Liver (tissue), 9 donors: ENCODE measurements around the gene WDR27. TPM values are rescaled to one million over a fixed set of nuclear protein-coding genes. Genes with fewer than 3 reads are reported as not detected.

Experiments used
- DNase-seq: peaks from one replicate; pipeline ENCODE4 v3.0.0-alpha.2; 2017; ENCODE audit warnings: low spot score
- H3K27ac ChIP-seq, 2 donors: one replicate each; pipeline ENCODE4 v1.7.0; 2013; ENCODE audit warnings: inconsistent platforms in 2 of 2, low read length in 2 of 2, control low read depth in 1 of 2, low read depth in 1 of 2, mild to moderate bottlenecking in 1 of 2
- H3K27me3 ChIP-seq, 4 donors: one replicate each; pipeline versions ENCODE4 v1.6.1 to v1.7.0; 2013; ENCODE audit warnings: low read length in 3 of 4, inconsistent platforms in 1 of 4, mild to moderate bottlenecking in 1 of 4, moderate library complexity in 1 of 4; ENCODE audit not compliant: control insufficient read depth in 4 of 4, insufficient read depth in 4 of 4
- H3K36me3 ChIP-seq, 4 donors: one replicate each; pipeline versions ENCODE4 v1.6.1 to v1.7.0; 2013; ENCODE audit warnings: low read length in 3 of 4, mild to moderate bottlenecking in 3 of 4, low read depth in 1 of 4, moderate library complexity in 1 of 4; ENCODE audit not compliant: control insufficient read depth in 4 of 4, insufficient read depth in 3 of 4
- H3K4me1 ChIP-seq, 4 donors: one replicate each; pipeline versions ENCODE4 v1.6.1 to v1.7.0; 2013; ENCODE audit warnings: low read length in 3 of 4, mild to moderate bottlenecking in 3 of 4, moderate library complexity in 1 of 4; ENCODE audit not compliant: control insufficient read depth in 4 of 4, insufficient read depth in 4 of 4
- H3K4me3 ChIP-seq, 3 donors: one replicate each; pipeline versions ENCODE4 v1.6.1 to v1.7.0; 2013; ENCODE audit warnings: low read length in 3 of 3, control low read depth in 1 of 3, low read depth in 1 of 3, mild to moderate bottlenecking in 1 of 3
- H3K9ac ChIP-seq, 2 donors: one replicate each; pipeline ENCODE4 v1.7.0; 2013; ENCODE audit warnings: low read length in 2 of 2, mild to moderate bottlenecking in 2 of 2, moderate library complexity in 2 of 2, control low read depth in 1 of 2, low read depth in 1 of 2
- H3K9me3 ChIP-seq, 4 donors: one replicate each; pipeline versions ENCODE4 v1.6.1 to v1.7.0; 2013; ENCODE audit warnings: low read length in 3 of 4; ENCODE audit not compliant: control insufficient read depth in 4 of 4
- EGR1 ChIP-seq, 2 donors: IDR thresholded peaks; 2 replicates each; pipeline ENCODE4 v1.6.1; 2016 to 2018; ENCODE audit warnings: antibody characterized with exemption in 2 of 2, low read depth in 2 of 2
- FOXA1 ChIP-seq: IDR thresholded peaks from 2 replicates; pipeline ENCODE4 v1.6.1; 2016; ENCODE audit warnings: antibody characterized with exemption
- FOXA2 ChIP-seq: IDR thresholded peaks from 2 replicates; pipeline ENCODE4 v1.6.1; 2016; ENCODE audit warnings: antibody characterized with exemption
- GABPA ChIP-seq, 2 donors: IDR thresholded peaks in 1 of 2; conservative IDR thresholded peaks in 1 of 2; 2 replicates each; pipeline ENCODE4 v1.6.1; 2016; ENCODE audit warnings: antibody characterized with exemption in 2 of 2, mild to moderate bottlenecking in 1 of 2, moderate library complexity in 1 of 2
- HNF4A ChIP-seq, 2 donors: conservative IDR thresholded peaks; 2 replicates each; pipeline ENCODE4 v1.6.1; 2016; ENCODE audit warnings: antibody characterized with exemption in 2 of 2, mild to moderate bottlenecking in 2 of 2
- HNF4G ChIP-seq: IDR thresholded peaks from 2 replicates; pipeline ENCODE4 v1.6.1; 2016; ENCODE audit warnings: antibody characterized with exemption
- JUND ChIP-seq, 2 donors: IDR thresholded peaks; 2 replicates each; pipeline ENCODE4 v1.6.1; 2016; ENCODE audit warnings: antibody characterized with exemption in 2 of 2
- NR2F2 ChIP-seq: IDR thresholded peaks from 2 replicates; pipeline ENCODE4 v1.6.1; 2016; ENCODE audit warnings: antibody characterized with exemption
- RAD21 ChIP-seq, 2 donors: IDR thresholded peaks; 2 replicates each; pipeline ENCODE4 v1.6.1; 2016; ENCODE audit warnings: antibody characterized with exemption in 2 of 2, mild to moderate bottlenecking in 2 of 2
- RXRA ChIP-seq, 2 donors: IDR thresholded peaks; 2 replicates each; pipeline ENCODE4 v1.6.1; 2017 to 2018; ENCODE audit warnings: antibody characterized with exemption in 2 of 2, mild to moderate bottlenecking in 1 of 2
- SP1 ChIP-seq: IDR thresholded peaks from 2 replicates; pipeline ENCODE4 v1.6.1; 2018; ENCODE audit warnings: antibody characterized with exemption, mild to moderate bottlenecking
- TAF1 ChIP-seq: conservative IDR thresholded peaks from 2 replicates; pipeline ENCODE4 v1.6.1; 2016; ENCODE audit warnings: antibody characterized with exemption, mild to moderate bottlenecking
- WGBS: extraction: QIAGEN DNeasy Blood & Tissue Kit; methylation state at CpG from one replicate; pipeline ENCODE4 v1.1.7; 2013; 5-methylcytosine and 5-hydroxymethylcytosine counted together
- polyA plus RNA-seq, 2 donors: library from polyadenylated mRNA; stranded (reverse) in 1 of 2; unstranded in 1 of 2; fragments of 200-250 nt in 1 of 2; fragments of >200 nt in 1 of 2; fragmentation: Nextera tagmentation in 1 of 2; extraction: Ambion mirVana in 1 of 2; gene quantifications; one replicate each; pipeline versions ENCODE4 v1.2.1 to v1.2.3, GENCODE V29; 2013 to 2015
- total RNA-seq, 2 donors: library from RNA; depleted of rRNA; stranded (reverse); fragments of >200 nt; gene quantifications; one replicate each; pipeline ENCODE4 v1.2.3, GENCODE V29; 2014
- TF ChIP-seq, protein P1 (sequence below): IDR thresholded peaks from 2 replicates; pipeline ENCODE4 v1.6.1; 2016; ENCODE audit warnings: antibody characterized with exemption, mild to moderate bottlenecking
- TF ChIP-seq, protein P2 (sequence below): fragments of 150-350 bp; IDR thresholded peaks from 2 replicates; pipeline ENCODE4 v1.5.1; 2017; ENCODE audit warnings: improper control_type of control experiment, low read depth, low read length; ENCODE audit not compliant: missing input control
- TF ChIP-seq, protein P3 (sequence below): IDR thresholded peaks from 2 replicates; pipeline ENCODE4 v1.6.1; 2016; ENCODE audit warnings: antibody characterized with exemption
- TF ChIP-seq, protein P4 (sequence below): IDR thresholded peaks from 2 replicates; pipeline ENCODE4 v1.6.1; 2016; ENCODE audit warnings: antibody characterized with exemption
- TF ChIP-seq, protein P5 (sequence below): IDR thresholded peaks from 2 replicates; pipeline ENCODE4 v1.6.1; 2016; ENCODE audit warnings: antibody characterized with exemption
- donor health status: healthy.
- donor health status: healthy.
- donor health status: healthy.
- donor health status: healthy.
- donor health status: healthy.

The WDR27 gene
- total and polyA plus RNA-seq, 4 donors, result 3.7 to 20.1 (median 7.7) TPM

DNA sequence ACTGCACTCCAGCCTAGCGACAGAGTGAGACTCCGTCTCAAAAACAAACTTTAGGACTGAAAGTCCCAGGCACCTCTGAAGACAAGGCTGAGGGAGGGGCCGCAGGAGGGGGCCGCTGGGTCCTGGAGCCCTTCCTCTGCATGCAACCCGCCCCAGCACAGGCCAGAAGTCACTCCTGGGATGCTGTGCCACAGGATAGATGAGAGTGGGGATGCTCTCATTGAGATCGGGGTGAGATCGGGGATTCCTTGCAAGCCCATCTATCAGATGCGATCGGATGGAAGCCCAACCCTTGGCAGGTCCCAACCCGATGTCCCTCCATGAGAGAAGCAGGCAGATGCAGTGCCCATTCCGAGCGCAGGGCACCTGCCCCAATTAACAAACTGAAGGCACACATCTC lies 66.5 kb downstream of the WDR27 start (continued):
- TF ChIP-seq SP1 (no peak), NR2F2 (no peak), RXRA (IDR thresholded peaks at IDR 0.05) (no peak), HNF4A (conservative IDR thresholded peaks at IDR 0.05) (no peak)
- TF ChIP-seq, protein P1, sequence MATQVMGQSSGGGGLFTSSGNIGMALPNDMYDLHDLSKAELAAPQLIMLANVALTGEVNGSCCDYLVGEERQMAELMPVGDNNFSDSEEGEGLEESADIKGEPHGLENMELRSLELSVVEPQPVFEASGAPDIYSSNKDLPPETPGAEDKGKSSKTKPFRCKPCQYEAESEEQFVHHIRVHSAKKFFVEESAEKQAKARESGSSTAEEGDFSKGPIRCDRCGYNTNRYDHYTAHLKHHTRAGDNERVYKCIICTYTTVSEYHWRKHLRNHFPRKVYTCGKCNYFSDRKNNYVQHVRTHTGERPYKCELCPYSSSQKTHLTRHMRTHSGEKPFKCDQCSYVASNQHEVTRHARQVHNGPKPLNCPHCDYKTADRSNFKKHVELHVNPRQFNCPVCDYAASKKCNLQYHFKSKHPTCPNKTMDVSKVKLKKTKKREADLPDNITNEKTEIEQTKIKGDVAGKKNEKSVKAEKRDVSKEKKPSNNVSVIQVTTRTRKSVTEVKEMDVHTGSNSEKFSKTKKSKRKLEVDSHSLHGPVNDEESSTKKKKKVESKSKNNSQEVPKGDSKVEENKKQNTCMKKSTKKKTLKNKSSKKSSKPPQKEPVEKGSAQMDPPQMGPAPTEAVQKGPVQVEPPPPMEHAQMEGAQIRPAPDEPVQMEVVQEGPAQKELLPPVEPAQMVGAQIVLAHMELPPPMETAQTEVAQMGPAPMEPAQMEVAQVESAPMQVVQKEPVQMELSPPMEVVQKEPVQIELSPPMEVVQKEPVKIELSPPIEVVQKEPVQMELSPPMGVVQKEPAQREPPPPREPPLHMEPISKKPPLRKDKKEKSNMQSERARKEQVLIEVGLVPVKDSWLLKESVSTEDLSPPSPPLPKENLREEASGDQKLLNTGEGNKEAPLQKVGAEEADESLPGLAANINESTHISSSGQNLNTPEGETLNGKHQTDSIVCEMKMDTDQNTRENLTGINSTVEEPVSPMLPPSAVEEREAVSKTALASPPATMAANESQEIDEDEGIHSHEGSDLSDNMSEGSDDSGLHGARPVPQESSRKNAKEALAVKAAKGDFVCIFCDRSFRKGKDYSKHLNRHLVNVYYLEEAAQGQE, result no peak

DNA sequence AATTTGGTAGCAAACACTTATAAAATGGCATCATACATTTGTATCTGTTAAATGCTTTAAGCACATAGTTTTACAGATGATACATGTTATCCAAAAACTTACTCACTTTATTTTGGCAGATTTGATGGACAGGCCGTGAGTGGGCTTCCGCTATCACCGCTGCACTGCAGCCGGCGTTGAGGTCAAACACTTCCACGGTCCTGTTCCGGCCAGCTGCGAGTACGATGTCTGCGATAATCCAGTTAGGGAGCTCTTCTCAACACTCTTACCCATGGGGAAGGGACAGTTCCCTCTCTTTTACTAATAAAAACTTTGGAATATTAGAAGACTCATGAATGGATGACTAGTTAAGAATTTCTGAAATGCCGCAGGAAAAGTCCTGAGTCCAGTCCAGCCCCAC lies 69.0 kb downstream of the WDR27 start:
- WGBS, result 97% methylated on average over 11 of the region's 11 CpGs
- no peaks in the 10 kb centered on the region for H3K9me3 ChIP-seq
- H3K4me3 ChIP-seq, result no peak overlapping the region
- H3K36me3 ChIP-seq, result peaks cover 6 to 17% (median 12%) of the 10 kb centered on the region in 4 donors
- no peak overlapping the region for H3K27ac ChIP-seq
- no peak overlapping the region for H3K9ac ChIP-seq
- no peaks in the 10 kb centered on the region for H3K4me1 ChIP-seq
- TF ChIP-seq NR2F2, result no peak
- TF ChIP-seq, protein P2, sequence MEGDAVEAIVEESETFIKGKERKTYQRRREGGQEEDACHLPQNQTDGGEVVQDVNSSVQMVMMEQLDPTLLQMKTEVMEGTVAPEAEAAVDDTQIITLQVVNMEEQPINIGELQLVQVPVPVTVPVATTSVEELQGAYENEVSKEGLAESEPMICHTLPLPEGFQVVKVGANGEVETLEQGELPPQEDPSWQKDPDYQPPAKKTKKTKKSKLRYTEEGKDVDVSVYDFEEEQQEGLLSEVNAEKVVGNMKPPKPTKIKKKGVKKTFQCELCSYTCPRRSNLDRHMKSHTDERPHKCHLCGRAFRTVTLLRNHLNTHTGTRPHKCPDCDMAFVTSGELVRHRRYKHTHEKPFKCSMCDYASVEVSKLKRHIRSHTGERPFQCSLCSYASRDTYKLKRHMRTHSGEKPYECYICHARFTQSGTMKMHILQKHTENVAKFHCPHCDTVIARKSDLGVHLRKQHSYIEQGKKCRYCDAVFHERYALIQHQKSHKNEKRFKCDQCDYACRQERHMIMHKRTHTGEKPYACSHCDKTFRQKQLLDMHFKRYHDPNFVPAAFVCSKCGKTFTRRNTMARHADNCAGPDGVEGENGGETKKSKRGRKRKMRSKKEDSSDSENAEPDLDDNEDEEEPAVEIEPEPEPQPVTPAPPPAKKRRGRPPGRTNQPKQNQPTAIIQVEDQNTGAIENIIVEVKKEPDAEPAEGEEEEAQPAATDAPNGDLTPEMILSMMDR, result no peak
- no peak for TF ChIP-seq GABPA (IDR thresholded peaks at IDR 0.05 in 1 of 2, conservative IDR thresholded peaks at IDR 0.05 in 1 of 2)
- no peak for TF ChIP-seq RAD21 (IDR thresholded peaks at IDR 0.05)
- no peak for TF ChIP-seq JUND (IDR thresholded peaks at IDR 0.05)
- TF ChIP-seq, protein P3, sequence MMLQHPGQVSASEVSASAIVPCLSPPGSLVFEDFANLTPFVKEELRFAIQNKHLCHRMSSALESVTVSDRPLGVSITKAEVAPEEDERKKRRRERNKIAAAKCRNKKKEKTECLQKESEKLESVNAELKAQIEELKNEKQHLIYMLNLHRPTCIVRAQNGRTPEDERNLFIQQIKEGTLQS, result no peak
- TF ChIP-seq FOXA1, result no peak
- TF ChIP-seq HNF4G, result no peak
- TF ChIP-seq, protein P4, sequence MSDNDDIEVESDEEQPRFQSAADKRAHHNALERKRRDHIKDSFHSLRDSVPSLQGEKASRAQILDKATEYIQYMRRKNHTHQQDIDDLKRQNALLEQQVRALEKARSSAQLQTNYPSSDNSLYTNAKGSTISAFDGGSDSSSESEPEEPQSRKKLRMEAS, result no peak
- TF ChIP-seq RXRA (IDR thresholded peaks at IDR 0.05), result no peak
- TF ChIP-seq HNF4A (conservative IDR thresholded peaks at IDR 0.05), result no peak
- TF ChIP-seq FOXA2, result no peak
- TF ChIP-seq, protein P1, result no peak
- no peak for TF ChIP-seq EGR1 (IDR thresholded peaks at IDR 0.05; ENCODE audit: low read depth in 2 of 2)
- TF ChIP-seq TAF1, result no peak
- TF ChIP-seq, protein P5, sequence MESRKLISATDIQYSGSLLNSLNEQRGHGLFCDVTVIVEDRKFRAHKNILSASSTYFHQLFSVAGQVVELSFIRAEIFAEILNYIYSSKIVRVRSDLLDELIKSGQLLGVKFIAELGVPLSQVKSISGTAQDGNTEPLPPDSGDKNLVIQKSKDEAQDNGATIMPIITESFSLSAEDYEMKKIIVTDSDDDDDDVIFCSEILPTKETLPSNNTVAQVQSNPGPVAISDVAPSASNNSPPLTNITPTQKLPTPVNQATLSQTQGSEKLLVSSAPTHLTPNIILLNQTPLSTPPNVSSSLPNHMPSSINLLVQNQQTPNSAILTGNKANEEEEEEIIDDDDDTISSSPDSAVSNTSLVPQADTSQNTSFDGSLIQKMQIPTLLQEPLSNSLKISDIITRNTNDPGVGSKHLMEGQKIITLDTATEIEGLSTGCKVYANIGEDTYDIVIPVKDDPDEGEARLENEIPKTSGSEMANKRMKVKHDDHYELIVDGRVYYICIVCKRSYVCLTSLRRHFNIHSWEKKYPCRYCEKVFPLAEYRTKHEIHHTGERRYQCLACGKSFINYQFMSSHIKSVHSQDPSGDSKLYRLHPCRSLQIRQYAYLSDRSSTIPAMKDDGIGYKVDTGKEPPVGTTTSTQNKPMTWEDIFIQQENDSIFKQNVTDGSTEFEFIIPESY, result no peak
- DNase-seq, result no peak
- no peaks in the 10 kb centered on the region for H3K27me3 ChIP-seq
